Measurements from ENCODE around the gene CD160. TPM values are rescaled to one million over a fixed set of nuclear protein-coding genes. Genes with fewer than 3 reads are reported as not detected.

CD160 gene
- total and polyA plus RNA-seq, 10 of the 15 experiments (the other 5 are each of a cell fraction or from before 2014, with no cell fraction given): 0.06 to 1.1 (median 0.26) TPM; not detected in 5

- Histone ChIP-seq H3K9ac (ENCODE audit: control insufficient read depth, insufficient read depth, low read length) (no peak overlapping the region), H2AFZ (ENCODE audit: control insufficient read depth, low read depth, low read length) (no peak overlapping the region), H4K20me1 (ENCODE audit: control insufficient read depth, insufficient read depth) (no peaks in the 10 kb centered on the region), H3K4me2 (ENCODE audit: control insufficient read depth, insufficient read depth) (peak overlapping the region; percentile 15; the same call in 1 of the 2 replicates), H3K4me1 (ENCODE audit: control insufficient read depth, insufficient read depth, low read length) (peaks cover 15% of the 10 kb centered on the region), H3K79me2 (ENCODE audit: control insufficient read depth, insufficient read depth, low read length) (no peaks in the 10 kb centered on the region), H3K9me3 (replicated peaks; ENCODE audit: control insufficient read depth, insufficient read depth, low read length) (no peaks in the 10 kb centered on the region), H3K27me3 (replicated peaks in 1 of 2; ENCODE audit: control insufficient read depth in 2 of 2, insufficient read depth in 2 of 2, low read length in 1 of 2) (no peaks in the 10 kb centered on the region), H3K27ac (ENCODE audit: control insufficient read depth, insufficient read depth) (no peak overlapping the region), H3K4me3 (no peak overlapping the region), H3K36me3 (ENCODE audit: control insufficient read depth in 2 of 2, insufficient read depth in 2 of 2, low read length in 1 of 2) (no peaks in the 10 kb centered on the region)
- ChIA-PET CTCF (interaction anchor here (1.1 to 2.0 kb wide), 2 partner anchors 30 to 31 kb away, joined by 3 to 5 read pairs; partner anchors contain the start of gene CD160), POLR2A (no interaction called here), RAD21 (ENCODE audit: unreplicated experiment) (interaction anchor here (0.6 to 2.0 kb wide), 2 partner anchors 30 to 171 kb away, joined by 3 to 5 read pairs; no protein-coding TSS in a partner anchor), SMC1A (ENCODE audit: uncharacterized antibody, unreplicated experiment) (interaction anchor here (0.7 to 3.9 kb wide), 3 partner anchors 19 to 289 kb away, joined by 3 to 17 read pairs (median 7); partner anchors contain the start of gene CD160)
- ATAC-seq: no peak
- WGBS (ENCODE audit: insufficient coverage, insufficient replicate concordance, low lambda C conversion rate, missing lambda C conversion rate): 96% methylated on average over 6 of the region's 6 CpGs
- no peak for FAIRE-seq
- no TSS peak for BruUV-seq (replicated peaks)
- intact Hi-C loops (cut with micrococcal nuclease; ENCODE audit: unreplicated experiment): no loop called here
- TF ChIP-seq SIN3A (IDR thresholded peaks at IDR 0.05; ENCODE audit: low read depth, low read length) (no peak), SIX5 (IDR thresholded peaks at IDR 0.05; ENCODE audit: low read depth, low read length, severe bottlenecking) (no peak), ZBED1 (IDR thresholded peaks at IDR 0.05; ENCODE audit: borderline replicate concordance) (no peak), FOXK2 (IDR thresholded peaks at IDR 0.05) (no peak), NRF1 (conservative IDR thresholded peaks at IDR 0.05; ENCODE audit: low read depth, low read length) (no peak), HCFC1 (IDR thresholded peaks at IDR 0.05; ENCODE audit: low read length) (no peak), NR2F1 (conservative IDR thresholded peaks at IDR 0.05) (no peak), RELB (IDR thresholded peaks at IDR 0.05; ENCODE audit: low read depth) (no peak), SPI1 (IDR thresholded peaks at IDR 0.05; ENCODE audit: borderline replicate concordance, insufficient read depth, low read depth, low read length) (no peak)
- in situ Hi-C loops (cut with MboI): no loop called here
- no peak for DNase-seq (ENCODE audit: low read depth, low spot score)
Observed at GRCh38 chr1:145689922-145690321, 29.4 kb upstream of the CD160 start.

Measured in GM12878 (cell line).